HEK293 (cell line): ENCODE measurements around the gene OR2S2.
A peak's percentile ranks its signal among the peaks of the same experiment; 100 is the strongest.

Experiments
- CTCF ChIA-PET: fragments of 350-600 bp; formaldehyde crosslinking; extraction: SDS; loops from one replicate; lab custom pipeline; 2021; ENCODE audit warnings: antibody characterized with exemption; lab: Yijun Ruan, JAX
- POLR2A ChIA-PET: fragments of 300-600 bp; formaldehyde crosslinking; extraction: SDS; loops from one replicate; lab custom pipeline; 2020; ENCODE audit warnings: antibody characterized with exemption, inconsistent platforms; lab: Yijun Ruan, JAX
- H3K27ac ChIP-seq: fragments of 200-500 bp; sonication (Bioruptor generic); 2 replicates; pipeline ENCODE4 v1.5.1; 2014; ENCODE audit warnings: low read depth, low read length, control low read depth, inconsistent platforms; ENCODE audit errors: extremely low read depth
- H3K36me3 ChIP-seq, 2 experiments: fragments of 200-500 bp in 1 of 2; sonication (Bioruptor generic) in 1 of 2; 1 replicate in 1 of 2; 2 replicates in 1 of 2; pipeline ENCODE4 v1.5.1; 2014 to 2017; ENCODE audit warnings: inconsistent platforms in 2 of 2, low read length in 2 of 2; ENCODE audit not compliant: control insufficient read depth in 2 of 2, insufficient read depth in 1 of 2
- H3K4me1 ChIP-seq: fragments of 200-500 bp; sonication (Bioruptor generic); 2 replicates; pipeline ENCODE4 v1.5.1; 2014; ENCODE audit warnings: mild to moderate bottlenecking, low read length, inconsistent platforms; ENCODE audit not compliant: control insufficient read depth, insufficient read depth
- H3K4me3 ChIP-seq: 2 replicates; pipeline ENCODE4 v1.5.1; 2011; ENCODE audit warnings: low read depth, mild to moderate bottlenecking, control low read depth, low read length, moderate library complexity
- H3K9me3 ChIP-seq: fragments of 200-500 bp; sonication (Bioruptor generic); 2 replicates; pipeline ENCODE4 v1.5.1; 2014; ENCODE audit warnings: low read depth, low read length, inconsistent platforms; ENCODE audit not compliant: control insufficient read depth, insufficient read depth
- KLF7 ChIP-seq: fragments of 450-650 bp; formaldehyde crosslinking; IDR thresholded peaks from 2 replicates; pipeline ENCODE4 v1.5.1; 2016; ENCODE audit warnings: missing biosample characterization, missing genetic modification characterization, borderline replicate concordance
- PRDM10 ChIP-seq: fragments of 450-650 bp; formaldehyde crosslinking; IDR thresholded peaks from 2 replicates; pipeline ENCODE4 v1.5.1; 2016; ENCODE audit warnings: missing biosample characterization, missing genetic modification characterization
- RBAK ChIP-seq: fragments of 450-650 bp; formaldehyde crosslinking; IDR thresholded peaks from 2 replicates; pipeline ENCODE4 v1.5.1; 2016; ENCODE audit warnings: missing biosample characterization, missing genetic modification characterization
- TRIM28 ChIP-seq: IDR thresholded peaks from 2 replicates; pipeline ENCODE4 v1.6.1; 2011; ENCODE audit warnings: low read length, control low read depth, borderline replicate concordance
- WT1 ChIP-seq: fragments of 450-650 bp; formaldehyde crosslinking; IDR thresholded peaks from 2 replicates; pipeline ENCODE4 v1.5.1; 2016; ENCODE audit warnings: missing biosample characterization, missing genetic modification characterization
- YY2 ChIP-seq: fragments of 450-650 bp; formaldehyde crosslinking; IDR thresholded peaks from 2 replicates; pipeline ENCODE4 v1.5.1; 2016; ENCODE audit warnings: missing biosample characterization, missing genetic modification characterization
- ZBTB1 ChIP-seq: fragments of 450-650 bp; formaldehyde crosslinking; IDR thresholded peaks from 2 replicates; pipeline ENCODE4 v1.5.1; 2016; ENCODE audit warnings: missing biosample characterization, missing genetic modification characterization
- ZBTB17 ChIP-seq: fragments of 450-650 bp; formaldehyde crosslinking; IDR thresholded peaks from 2 replicates; pipeline ENCODE4 v1.5.1; 2016; ENCODE audit warnings: missing biosample characterization, missing genetic modification characterization
- ZBTB21 ChIP-seq: fragments of 450-650 bp; formaldehyde crosslinking; IDR thresholded peaks from 2 replicates; pipeline ENCODE4 v1.5.1; 2017; ENCODE audit warnings: missing biosample characterization, missing genetic modification characterization
- ZBTB7A ChIP-seq: fragments of 450-650 bp; formaldehyde crosslinking; IDR thresholded peaks from 2 replicates; pipeline ENCODE4 v1.5.1; 2016; ENCODE audit warnings: low read depth, missing biosample characterization, missing genetic modification characterization
- ZNF138 ChIP-seq: fragments of 450-650 bp; formaldehyde crosslinking; IDR thresholded peaks from 2 replicates; pipeline ENCODE4 v1.5.1; 2016; ENCODE audit warnings: missing biosample characterization, missing genetic modification characterization, borderline replicate concordance
- ZNF148 ChIP-seq: fragments of 450-650 bp; formaldehyde crosslinking; IDR thresholded peaks from 2 replicates; pipeline ENCODE4 v1.5.0; 2017; ENCODE audit warnings: missing biosample characterization, missing genetic modification characterization, borderline replicate concordance
- ZNF157 ChIP-seq: fragments of 450-650 bp; formaldehyde crosslinking; IDR thresholded peaks from 2 replicates; pipeline ENCODE4 v1.5.1; 2016; ENCODE audit warnings: missing biosample characterization, missing genetic modification characterization
- ZNF19 ChIP-seq: fragments of 450-650 bp; formaldehyde crosslinking; IDR thresholded peaks from 2 replicates; pipeline ENCODE4; 2016; ENCODE audit warnings: missing biosample characterization, missing genetic modification characterization, low read depth
- ZNF350 ChIP-seq: fragments of 450-650 bp; formaldehyde crosslinking; IDR thresholded peaks from 2 replicates; pipeline ENCODE4 v1.5.0; 2017; ENCODE audit warnings: missing biosample characterization, mild to moderate bottlenecking, missing genetic modification characterization
- ZNF354C ChIP-seq: fragments of 450-650 bp; formaldehyde crosslinking; IDR thresholded peaks from 2 replicates; pipeline ENCODE4 v1.5.1; 2016; ENCODE audit warnings: missing biosample characterization, missing genetic modification characterization, low read depth, borderline replicate concordance
- ZNF521 ChIP-seq: fragments of 450-650 bp; formaldehyde crosslinking; IDR thresholded peaks from 2 replicates; pipeline ENCODE4 v1.5.1; 2017; ENCODE audit warnings: missing biosample characterization, mild to moderate bottlenecking, missing genetic modification characterization
- ZNF626 ChIP-seq: fragments of 450-650 bp; sonication (Bioruptor Pico); formaldehyde crosslinking; IDR thresholded peaks from 2 replicates; pipeline ENCODE4 v1.5.1; 2018; ENCODE audit warnings: missing biosample characterization, missing genetic modification characterization, inconsistent platforms
- ZNF658 ChIP-seq: fragments of 450-650 bp; formaldehyde crosslinking; IDR thresholded peaks from 2 replicates; pipeline ENCODE4; 2016; ENCODE audit warnings: missing biosample characterization, missing genetic modification characterization
- ZNF670 ChIP-seq: fragments of 450-650 bp; formaldehyde crosslinking; IDR thresholded peaks from 2 replicates; pipeline ENCODE4 v1.5.1; 2016; ENCODE audit warnings: missing biosample characterization, missing genetic modification characterization, low read depth
- ZNF791 ChIP-seq: fragments of 450-650 bp; formaldehyde crosslinking; IDR thresholded peaks from 2 replicates; pipeline ENCODE4 v1.5.1; 2016; ENCODE audit warnings: missing biosample characterization, missing genetic modification characterization
- ZSCAN23 ChIP-seq: fragments of 450-650 bp; formaldehyde crosslinking; IDR thresholded peaks from 2 replicates; pipeline ENCODE4 v1.5.1; 2016; ENCODE audit warnings: missing biosample characterization, missing genetic modification characterization

Gene OR2S2

GRCh38 chr9:35980289-35981011, 22.5 kb upstream of the OR2S2 start (continued):
- TF ChIP-seq ZNF670 (no peak), ZNF658 (tag by site-specific recombination) (no peak)

- POLR2A ChIA-PET = no interaction called here
- Histone ChIP-seq H3K4me1 (no peaks in the 10 kb centered on the region), H3K4me3 (no peak overlapping the region), H3K36me3 (no peaks in the 10 kb centered on the region), H3K27ac (no peak overlapping the region), H3K9me3 (no peaks in the 10 kb centered on the region)
- TF ChIP-seq WT1 (tag by site-specific recombination) (no peak), ZNF350 (tag by site-specific recombination) (no peak), PRDM10 (tag by site-specific recombination) (no peak), ZNF791 (tag by site-specific recombination) (no peak), ZBTB7A (tag by site-specific recombination) (no peak)
- CTCF ChIA-PET = interaction anchor here (0.6 to 1.2 kb wide), 3 partner anchors 10 to 63 kb away, joined by 3 read pairs; no protein-coding TSS in a partner anchor
Measured at GRCh38 chr9:35978792-35979191, 20.8 kb upstream of the OR2S2 start.

GRCh38 chr9:35976726-35977125, 18.8 kb upstream of the OR2S2 start:
- POLR2A ChIA-PET = no interaction called here

GRCh38 chr9:35974800-35975199, 16.8 kb upstream of the OR2S2 start:
- Histone ChIP-seq H3K4me3 (no peak overlapping the region), H3K9me3 (no peaks in the 10 kb centered on the region), H3K36me3 (no peaks in the 10 kb centered on the region), H3K4me1 (no peaks in the 10 kb centered on the region), H3K27ac (no peak overlapping the region)
- POLR2A ChIA-PET = no interaction called here
- CTCF ChIA-PET = interaction anchor here (1.6 kb wide), 1 partner anchor 49 kb away, joined by 4 read pairs; no protein-coding TSS in a partner anchor
- no peak for TF ChIP-seq KLF7 (tag by site-specific recombination)
- no peak for TF ChIP-seq RBAK
- no peak for TF ChIP-seq ZNF626 (tag by site-specific recombination)
- no peak for TF ChIP-seq ZNF354C (tag by site-specific recombination)
- TF ChIP-seq ZNF19 (tag by site-specific recombination) = no peak
- no peak for TF ChIP-seq ZNF148
- TF ChIP-seq TRIM28 = peak; percentile 79; the same call in 1 of the 2 replicates
- TF ChIP-seq ZBTB1 (tag by site-specific recombination) = no peak
- TF ChIP-seq ZBTB21 (tag by site-specific recombination) = no peak
- TF ChIP-seq ZSCAN23 (tag by site-specific recombination) = no peak
- TF ChIP-seq ZNF157 (tag by site-specific recombination) = no peak
- no peak for TF ChIP-seq ZNF670
- TF ChIP-seq YY2 = no peak
- TF ChIP-seq ZNF658 (tag by site-specific recombination) = no peak
- TF ChIP-seq ZNF521 (tag by site-specific recombination) = no peak
- TF ChIP-seq ZBTB17 (tag by site-specific recombination) = no peak

More at GRCh38 chr9:35976726-35977125, 18.8 kb upstream of the OR2S2 start:
- Histone ChIP-seq H3K4me1 (no peaks in the 10 kb centered on the region), H3K27ac (no peak overlapping the region), H3K9me3 (no peaks in the 10 kb centered on the region), H3K4me3 (no peak overlapping the region), H3K36me3 (no peaks in the 10 kb centered on the region)
- no peak for TF ChIP-seq ZNF138 (tag by site-specific recombination)
- CTCF ChIA-PET = interaction anchor here (0.6 to 1.2 kb wide), 6 partner anchors 22 to 1343 kb away, joined by 3 to 4 read pairs (median 3); no protein-coding TSS in a partner anchor
